NT2/D1 (cell line): ENCODE results near the gene ADH1B.
"Not testable (repeated sequence)": the region's sequence is repeated elsewhere in the genome, so short reads cannot be mapped to it uniquely, and the experiment has no call there.

Source experiments
- DNase-seq: peaks from one replicate; pipeline ENCODE4 v3.0.0-alpha.2; 2011; ENCODE audit warnings: low read depth, low spot score
- H3K27me3 ChIP-seq: 2 replicates; pipeline ENCODE4 v1.6.0; 2011; ENCODE audit warnings: mild to moderate bottlenecking; ENCODE audit not compliant: insufficient read length, insufficient read depth
- H3K36me3 ChIP-seq: 2 replicates; pipeline ENCODE4 v1.6.1; 2011; ENCODE audit warnings: mild to moderate bottlenecking, low read length, mixed read lengths; ENCODE audit not compliant: insufficient read depth, insufficient read length
- H3K4me1 ChIP-seq: 2 replicates; pipeline ENCODE4 v1.5.1; 2011; ENCODE audit not compliant: insufficient read depth, insufficient read length
- H3K4me3 ChIP-seq: 2 replicates; pipeline ENCODE4 v1.5.1; 2011; ENCODE audit warnings: low read depth; ENCODE audit not compliant: insufficient read length
- H3K9ac ChIP-seq: 2 replicates; pipeline ENCODE4 v1.6.0; 2011; ENCODE audit warnings: low read depth; ENCODE audit not compliant: insufficient read length
- H3K9me3 ChIP-seq: 2 replicates; pipeline ENCODE4 v1.5.1; 2011; ENCODE audit warnings: mild to moderate bottlenecking, low read length; ENCODE audit not compliant: insufficient read depth
- SUZ12 ChIP-seq: IDR thresholded peaks from 2 replicates; pipeline ENCODE4 v1.6.1; 2011; ENCODE audit not compliant: insufficient read length, insufficient read depth; ENCODE audit errors: extremely low read depth
- YY1 ChIP-seq: IDR thresholded peaks from 2 replicates; pipeline ENCODE4 v1.6.1; 2011; ENCODE audit not compliant: insufficient read length, insufficient read depth
- ZNF274 ChIP-seq: IDR thresholded peaks from 2 replicates; pipeline ENCODE4 v1.6.1; 2011; ENCODE audit warnings: mild to moderate bottlenecking, low read depth, low read length

Gene ADH1B

GRCh38 chr4:99339172-99339571, 18.0 kb upstream of the ADH1B start:
- no peak overlapping the region for H3K9ac ChIP-seq
- H3K36me3 ChIP-seq, result no peaks in the 10 kb centered on the region
- H3K4me1 ChIP-seq, result no peaks in the 10 kb centered on the region
- TF ChIP-seq YY1 (no peak), SUZ12 (no peak), ZNF274 (no peak)
- H3K4me3 ChIP-seq, result no peak overlapping the region
- no peak for DNase-seq
- no peaks in the 10 kb centered on the region for H3K9me3 ChIP-seq
- no peaks in the 10 kb centered on the region for H3K27me3 ChIP-seq

- Histone ChIP-seq H3K36me3 (no peaks in the 10 kb centered on the region), H3K4me1 (no peaks in the 10 kb centered on the region), H3K4me3 (no peak overlapping the region), H3K9me3 (no peaks in the 10 kb centered on the region), H3K27me3 (no peaks in the 10 kb centered on the region), H3K9ac (no peak overlapping the region)
- TF ChIP-seq ZNF274 (no peak), SUZ12 (no peak), YY1 (no peak)
- DNase-seq, result no peak
Observed at GRCh38 chr4:99336553-99336952, 15.4 kb upstream of the ADH1B start.

- H3K27me3 ChIP-seq, result no peaks in the 10 kb centered on the region
- no peak for DNase-seq
- no peaks in the 10 kb centered on the region for H3K36me3 ChIP-seq
- no peak overlapping the region for H3K4me3 ChIP-seq
- H3K4me1 ChIP-seq, result no peaks in the 10 kb centered on the region
- no peak for TF ChIP-seq ZNF274
- TF ChIP-seq YY1, result no peak
- no peak for TF ChIP-seq SUZ12
- no peak overlapping the region for H3K9ac ChIP-seq
- no peaks in the 10 kb centered on the region for H3K9me3 ChIP-seq
Observed at GRCh38 chr4:99334880-99335279, 13.7 kb upstream of the ADH1B start.

- Histone ChIP-seq H3K4me1 (no peaks in the 10 kb centered on the region), H3K36me3 (no peaks in the 10 kb centered on the region), H3K27me3 (no peaks in the 10 kb centered on the region), H3K9ac (no peak overlapping the region), H3K9me3 (0 out of 2 replicates have a peak, but pooled peaks cover 5% of the 10 kb centered on the region), H3K4me3 (no peak overlapping the region)
- TF ChIP-seq SUZ12 (no peak), ZNF274 (no peak), YY1 (no peak)
- DNase-seq, result no peak
Observed at GRCh38 chr4:99330648-99331047, 9.4 kb upstream of the ADH1B start.

- no peaks in the 10 kb centered on the region for H3K4me1 ChIP-seq
- H3K36me3 ChIP-seq, result no peaks in the 10 kb centered on the region
- 0 out of 2 replicates have a peak, but pooled peaks cover 5% of the 10 kb centered on the region for H3K9me3 ChIP-seq
- no peak for DNase-seq
- TF ChIP-seq SUZ12 (no peak), ZNF274 (no peak), YY1 (no peak)
- H3K27me3 ChIP-seq, result no peaks in the 10 kb centered on the region
- H3K9ac ChIP-seq, result no peak overlapping the region
- no peak overlapping the region for H3K4me3 ChIP-seq
Observed at GRCh38 chr4:99329876-99330275, 8.7 kb upstream of the ADH1B start.

GRCh38 chr4:99324979-99325378, 3.8 kb upstream of the ADH1B start:
- no peak for DNase-seq
- Histone ChIP-seq H3K9me3 (0 out of 2 replicates have a peak, but pooled peaks cover 5% of the 10 kb centered on the region), H3K36me3 (no peaks in the 10 kb centered on the region), H3K4me3 (no peak overlapping the region), H3K4me1 (no peaks in the 10 kb centered on the region), H3K27me3 (no peaks in the 10 kb centered on the region), H3K9ac (no peak overlapping the region)
- TF ChIP-seq YY1, result no peak
- no peak for TF ChIP-seq ZNF274
- TF ChIP-seq SUZ12, result no peak

- Histone ChIP-seq H3K9me3 (0 out of 2 replicates have a peak, but pooled peaks cover 5% of the 10 kb centered on the region), H3K36me3 (no peaks in the 10 kb centered on the region), H3K4me3 (no peak overlapping the region), H3K4me1 (no peaks in the 10 kb centered on the region), H3K9ac (no peak overlapping the region), H3K27me3 (no peaks in the 10 kb centered on the region)
- no peak for DNase-seq
- TF ChIP-seq YY1 (no peak), SUZ12 (no peak), ZNF274 (no peak)
Observed at GRCh38 chr4:99324361-99324760, 3.2 kb upstream of the ADH1B start.

- no peak overlapping the region for H3K9ac ChIP-seq
- no peaks in the 10 kb centered on the region for H3K4me1 ChIP-seq
- H3K27me3 ChIP-seq, result no peaks in the 10 kb centered on the region
- no peak for TF ChIP-seq SUZ12
- H3K4me3 ChIP-seq, result no peak overlapping the region
- H3K36me3 ChIP-seq, result no peaks in the 10 kb centered on the region
- 0 out of 2 replicates have a peak, but pooled peaks cover 5% of the 10 kb centered on the region for H3K9me3 ChIP-seq
- DNase-seq, result no peak
Observed at GRCh38 chr4:99323756-99324155, 2.6 kb upstream of the ADH1B start.

- H3K4me3 ChIP-seq, H3K36me3 ChIP-seq, H3K9ac ChIP-seq, DNase-seq, H3K4me1 ChIP-seq, H3K27me3 ChIP-seq, H3K9me3 ChIP-seq: not testable (repeated sequence)
Observed at GRCh38 chr4:99317811-99318210, 3.4 kb downstream of the ADH1B start.
